Stimulated activated effector memory CD8-positive, alpha-beta T cell treated with anti-CD3 and anti-CD28 coated beads, Interleukin-12 subunit alpha, Interleukin-12 subunit beta, amount 100 ng/mL, for 72 hours (primary cell): ENCODE results near the gene B4GALT5.

ENCODE experiments used
- ATAC-seq: fragments of 150-1000 bp; cut with Tn5 transposase; 2 replicates; pipeline ENCODE4 v1.10.0; 2021
- DNase-seq, 2 donors: peaks; one replicate each; pipeline ENCODE4 v3.0.0; 2021 to 2022; ENCODE audit warnings: low spot score in 2 of 2
- H3K27ac Mint-ChIP-seq: one replicate; pipeline ENCODE4 v1.8.0; 2022; ENCODE audit warnings: mild to moderate bottlenecking, mixed read lengths
- H3K36me3 Mint-ChIP-seq: one replicate; pipeline ENCODE4 v1.8.0; 2022; ENCODE audit warnings: mild to moderate bottlenecking, mixed read lengths
- H3K4me1 Mint-ChIP-seq: one replicate; pipeline ENCODE4 v1.8.0; 2022; ENCODE audit warnings: mixed read lengths
- H3K4me3 Mint-ChIP-seq: one replicate; pipeline ENCODE4 v1.8.0; 2022; ENCODE audit warnings: mild to moderate bottlenecking, mixed read lengths
- H3K9me3 Mint-ChIP-seq: one replicate; pipeline ENCODE4 v1.8.0; 2022; ENCODE audit warnings: mixed read lengths

Gene B4GALT5

DNA sequence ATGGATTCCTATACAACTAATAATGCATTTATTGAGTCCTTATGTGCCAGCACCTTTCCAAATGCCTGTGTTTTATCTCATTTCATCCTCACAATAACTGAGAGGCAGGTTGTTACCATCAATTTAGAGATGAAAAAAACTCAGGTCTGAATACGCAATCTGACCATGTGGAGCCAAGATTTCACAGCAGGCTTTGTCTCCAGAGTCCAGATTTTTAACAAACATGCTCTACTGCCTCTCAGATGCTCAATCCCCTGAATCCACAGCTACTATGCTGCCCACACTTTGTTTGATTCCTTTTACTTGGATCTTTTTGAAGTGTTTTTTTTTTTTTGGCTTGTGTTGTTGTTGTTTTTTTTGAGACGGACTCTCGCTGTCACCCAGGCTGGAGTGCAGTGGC lies 46.8 kb downstream of the B4GALT5 start:
- Mint-ChIP-seq H3K27ac (no peak overlapping the region), H3K4me1 (peaks cover 73% of the 10 kb centered on the region), H3K36me3 (peaks cover 16% of the 10 kb centered on the region), H3K4me3 (no peak overlapping the region), H3K9me3 (no peaks in the 10 kb centered on the region)
- ATAC-seq, result no peak
- DNase-seq, result no peak

DNA sequence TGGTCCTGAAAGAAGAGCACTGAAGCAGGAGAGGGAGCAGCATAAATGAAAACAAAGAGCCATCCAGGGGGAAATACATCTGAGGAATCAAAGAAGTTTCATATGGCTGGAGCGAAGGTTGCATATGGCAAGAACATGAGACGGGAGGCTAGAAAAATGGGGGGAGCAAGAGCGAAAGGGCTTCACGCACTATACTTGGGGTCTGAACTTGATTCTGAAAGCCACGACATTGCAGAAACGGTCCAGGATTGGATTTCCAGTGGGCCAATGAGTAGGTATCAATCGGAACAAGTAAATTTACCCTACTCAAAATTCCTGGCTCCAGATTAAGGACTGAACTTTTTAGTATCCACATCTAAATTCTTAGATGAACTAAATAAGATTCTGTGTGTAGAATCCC lies 47.9 kb downstream of the B4GALT5 start:
- no peak for DNase-seq
- Mint-ChIP-seq H3K4me1 (peaks cover 77% of the 10 kb centered on the region), H3K4me3 (no peak overlapping the region), H3K9me3 (no peaks in the 10 kb centered on the region), H3K27ac (no peak overlapping the region), H3K36me3 (peaks cover 16% of the 10 kb centered on the region)
- no peak for ATAC-seq

DNA sequence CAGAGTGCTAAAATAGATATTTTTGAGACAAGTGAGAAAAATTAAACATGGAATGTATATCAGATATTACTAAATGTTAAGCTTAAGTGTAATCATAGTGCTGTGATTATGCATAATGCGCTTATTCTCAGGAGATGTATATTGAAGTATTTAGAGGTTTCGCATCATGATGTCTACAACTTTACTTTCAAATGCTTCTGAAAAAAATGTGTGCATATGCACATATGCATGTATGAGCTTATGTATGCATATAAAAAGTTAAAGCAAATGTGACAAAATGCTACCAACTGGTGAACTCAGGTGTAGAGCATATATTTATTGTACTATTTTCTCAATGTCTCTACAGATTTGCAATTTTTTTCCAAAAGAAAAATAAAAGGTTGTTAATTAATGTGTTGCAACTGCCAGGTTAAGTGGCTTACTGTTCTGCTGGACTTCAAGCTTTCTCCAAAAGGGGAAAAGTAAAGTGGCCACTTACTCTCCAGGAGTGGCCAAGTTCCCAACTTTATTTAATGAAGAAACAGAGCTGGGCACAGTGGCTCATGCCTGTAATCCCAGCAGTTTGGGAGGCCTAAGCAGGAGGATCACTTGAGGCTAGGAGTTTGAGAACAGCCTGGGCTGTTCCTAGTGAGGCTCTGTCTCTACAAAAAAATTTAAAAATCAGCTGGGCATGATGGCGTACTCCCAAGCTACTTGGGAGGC lies 48.9 kb downstream of the B4GALT5 start:
- Mint-ChIP-seq H3K4me3 (no peak overlapping the region), H3K27ac (no peak overlapping the region), H3K4me1 (peaks cover 73% of the 10 kb centered on the region), H3K36me3 (peaks cover 16% of the 10 kb centered on the region), H3K9me3 (no peaks in the 10 kb centered on the region)
- no peak for ATAC-seq
- DNase-seq, result no peak

DNA sequence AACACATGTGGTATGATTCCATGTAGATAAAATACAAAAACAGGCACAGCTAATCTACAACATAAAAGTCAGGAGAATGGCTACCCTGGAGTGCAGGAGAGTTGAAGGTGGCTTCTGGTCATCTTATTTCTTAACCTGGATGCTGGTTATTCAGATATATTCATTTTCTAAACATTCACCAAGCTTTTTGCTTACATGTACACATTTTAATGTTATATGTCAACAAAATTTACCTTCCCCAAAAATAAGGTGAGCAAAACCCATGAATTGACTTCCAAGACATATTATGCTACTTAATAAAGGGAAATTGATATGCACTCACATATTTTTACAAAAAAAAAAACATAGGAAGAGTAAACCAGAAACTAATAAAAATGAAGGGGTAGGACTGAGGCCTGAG lies 50.6 kb downstream of the B4GALT5 start:
- ATAC-seq (no peak), DNase-seq (no peak)
- Mint-ChIP-seq H3K9me3 (no peaks in the 10 kb centered on the region), H3K4me1 (peaks cover 58% of the 10 kb centered on the region), H3K4me3 (no peak overlapping the region), H3K36me3 (peaks cover 9% of the 10 kb centered on the region), H3K27ac (no peak overlapping the region)

DNA sequence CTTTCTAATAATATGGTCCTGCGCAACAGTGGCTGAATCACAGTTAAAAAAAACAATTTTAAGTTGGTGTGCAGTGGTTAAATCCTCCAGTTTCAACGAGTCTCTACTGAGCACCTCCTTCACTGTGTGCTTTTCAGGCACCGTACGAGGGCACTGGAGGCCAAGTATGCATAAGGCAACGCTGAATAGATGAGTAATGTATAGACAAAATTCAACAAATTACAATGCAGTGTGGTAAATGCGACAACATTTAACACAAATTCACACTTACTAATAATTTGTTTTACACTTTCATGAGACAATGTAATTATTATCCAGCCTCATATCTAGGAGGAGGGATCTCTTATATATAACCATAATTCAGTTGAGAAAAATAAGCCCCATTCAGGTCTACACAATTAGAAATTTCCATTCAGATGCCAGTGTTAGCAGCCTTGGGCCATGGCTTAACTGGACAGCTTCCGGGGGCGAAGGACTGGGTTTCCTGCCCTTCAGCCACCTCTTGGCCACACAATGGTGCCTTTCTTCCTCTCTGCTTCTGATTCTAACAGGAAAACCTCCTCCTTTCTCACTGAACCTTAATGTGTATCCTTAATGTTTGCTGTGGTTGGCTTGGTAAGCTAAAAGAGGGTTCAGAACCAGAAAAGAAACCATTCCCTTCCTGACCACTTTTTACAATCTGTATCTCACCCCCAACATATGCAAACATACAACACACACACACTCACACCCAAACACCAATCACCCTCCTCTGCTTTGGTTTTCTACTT lies 51.9 kb downstream of the B4GALT5 start:
- peak; percentile 90 for ATAC-seq
- H3K27ac Mint-ChIP-seq, result peak overlapping the region; percentile 9
- peaks cover 51% of the 10 kb centered on the region for H3K4me1 Mint-ChIP-seq

DNA sequence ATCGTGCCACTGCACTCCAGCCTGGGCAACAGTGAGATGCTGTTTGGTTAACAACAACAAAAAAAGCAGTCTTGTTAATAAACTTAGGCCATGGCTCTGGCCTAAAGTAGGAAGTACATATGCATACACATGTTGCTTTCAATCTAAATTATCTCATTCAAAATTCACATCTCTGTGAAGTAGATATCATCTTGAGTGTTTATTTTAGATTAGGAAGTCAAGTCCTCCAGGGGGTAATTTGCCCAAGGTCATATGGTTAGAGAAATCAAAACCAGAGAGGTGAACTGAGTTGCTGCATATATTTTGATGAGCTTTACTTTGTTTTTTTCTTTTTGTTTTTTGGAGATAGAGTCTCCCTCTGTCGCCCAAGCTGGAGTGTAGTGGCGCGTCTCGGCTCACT lies 52.8 kb downstream of the B4GALT5 start:
- DNase-seq (no peak), ATAC-seq (no peak)
- H3K4me3 Mint-ChIP-seq, result no peak overlapping the region
- H3K4me1 Mint-ChIP-seq, result peaks cover 50% of the 10 kb centered on the region
- H3K27ac Mint-ChIP-seq, result peak overlapping the region; percentile 24
- peaks cover 18% of the 10 kb centered on the region for H3K36me3 Mint-ChIP-seq
- no peaks in the 10 kb centered on the region for H3K9me3 Mint-ChIP-seq

More for the DNA sequence above, 51.9 kb downstream of the B4GALT5 start:
- peak overlapping the region; percentile 26 for H3K4me3 Mint-ChIP-seq
- H3K9me3 Mint-ChIP-seq, result no peaks in the 10 kb centered on the region
- no peak for DNase-seq
- peaks cover 10% of the 10 kb centered on the region for H3K36me3 Mint-ChIP-seq

DNA sequence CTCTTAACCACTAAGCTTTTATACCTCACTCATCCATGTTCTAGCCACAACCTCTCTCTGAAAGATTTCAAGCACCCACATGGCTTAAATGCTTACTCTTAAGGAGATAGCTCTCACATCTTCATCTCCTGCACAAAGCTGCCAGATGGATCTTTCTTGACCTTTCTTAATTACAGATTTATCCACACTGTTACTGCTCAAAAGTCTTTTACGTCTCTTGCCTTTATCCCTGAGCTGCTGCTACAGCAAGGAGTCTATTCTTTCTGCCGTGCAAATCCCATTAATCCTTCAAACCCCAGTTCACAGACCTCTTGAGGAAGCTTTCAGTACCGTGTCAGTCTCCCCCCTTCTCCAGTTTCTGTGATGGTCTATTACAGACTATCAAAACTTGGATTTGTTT lies 54.6 kb downstream of the B4GALT5 start:
- Mint-ChIP-seq H3K27ac (no peak overlapping the region), H3K4me1 (peaks cover 39% of the 10 kb centered on the region), H3K4me3 (no peak overlapping the region), H3K9me3 (no peaks in the 10 kb centered on the region), H3K36me3 (peaks cover 37% of the 10 kb centered on the region)
- DNase-seq (no peak), ATAC-seq (no peak)

DNA sequence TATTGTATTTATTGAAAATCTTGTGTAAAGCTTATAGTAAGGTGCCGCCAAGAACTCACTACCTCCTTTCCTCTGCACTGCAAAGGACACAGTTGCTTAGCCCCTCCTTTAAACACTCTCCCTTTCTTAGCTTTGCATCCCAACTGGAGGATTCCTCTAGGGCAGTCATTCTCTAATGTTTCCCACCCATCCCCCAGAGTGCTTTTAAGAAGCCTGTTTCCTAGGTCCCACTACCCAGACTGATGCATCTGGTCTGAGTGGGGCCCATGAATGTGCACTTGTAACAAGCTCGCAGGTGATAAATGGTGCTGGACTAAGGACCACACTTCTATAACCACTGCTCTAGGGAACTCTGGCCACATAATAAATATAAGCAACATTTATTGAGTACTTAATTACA lies 55.2 kb downstream of the B4GALT5 start:
- H3K27ac Mint-ChIP-seq, result no peak overlapping the region
- peaks cover 42% of the 10 kb centered on the region for H3K36me3 Mint-ChIP-seq
- no peaks in the 10 kb centered on the region for H3K9me3 Mint-ChIP-seq

DNA sequence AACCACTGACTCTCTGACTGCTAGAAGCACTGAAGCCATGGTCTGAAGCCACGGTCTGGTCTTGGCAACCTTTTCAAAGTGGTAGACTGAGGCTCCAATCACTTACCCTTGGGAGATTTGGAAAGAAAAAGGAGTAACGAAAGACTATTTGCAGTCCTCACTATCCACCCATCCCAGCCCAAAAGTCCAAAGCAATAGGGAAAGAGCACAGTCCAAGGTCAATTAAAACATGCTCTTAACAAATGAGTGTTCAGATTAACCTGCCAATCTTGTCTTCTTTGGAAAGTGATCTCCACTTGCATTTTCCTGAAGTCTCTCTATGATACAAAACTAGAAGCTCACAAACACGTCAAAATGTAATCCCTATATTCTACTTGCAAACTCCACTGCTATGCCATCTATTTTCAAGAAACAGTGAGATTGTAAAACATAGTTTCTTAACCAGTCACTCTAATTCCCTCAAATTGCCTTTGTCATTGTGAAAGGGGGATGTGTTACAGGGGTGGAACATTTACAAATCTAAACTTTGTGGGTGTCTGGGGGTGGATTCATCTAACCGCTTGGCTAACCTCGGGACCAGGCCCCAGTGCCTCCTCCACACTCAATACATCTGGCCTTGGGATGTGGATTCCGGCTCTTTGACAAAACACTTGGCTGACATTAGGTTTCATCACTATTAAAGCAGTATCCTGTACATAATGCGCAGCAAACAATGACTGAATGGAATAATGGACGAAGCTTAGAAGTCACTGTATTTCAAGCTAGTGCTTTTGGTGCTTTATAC lies 56.4 kb downstream of the B4GALT5 start:
- ATAC-seq (peak; percentile 65), DNase-seq (no peak)
- H3K4me3 Mint-ChIP-seq, result peak overlapping the region; percentile 47
- H3K4me1 Mint-ChIP-seq, result peaks cover 25% of the 10 kb centered on the region
- peak overlapping the region; percentile 75 for H3K27ac Mint-ChIP-seq
- H3K36me3 Mint-ChIP-seq, result peaks cover 54% of the 10 kb centered on the region
- H3K9me3 Mint-ChIP-seq, result no peaks in the 10 kb centered on the region

More for the DNA sequence above, 55.2 kb downstream of the B4GALT5 start:
- Mint-ChIP-seq H3K4me1 (peaks cover 36% of the 10 kb centered on the region), H3K4me3 (no peak overlapping the region)
- no peak for ATAC-seq
- DNase-seq, result no peak

DNA sequence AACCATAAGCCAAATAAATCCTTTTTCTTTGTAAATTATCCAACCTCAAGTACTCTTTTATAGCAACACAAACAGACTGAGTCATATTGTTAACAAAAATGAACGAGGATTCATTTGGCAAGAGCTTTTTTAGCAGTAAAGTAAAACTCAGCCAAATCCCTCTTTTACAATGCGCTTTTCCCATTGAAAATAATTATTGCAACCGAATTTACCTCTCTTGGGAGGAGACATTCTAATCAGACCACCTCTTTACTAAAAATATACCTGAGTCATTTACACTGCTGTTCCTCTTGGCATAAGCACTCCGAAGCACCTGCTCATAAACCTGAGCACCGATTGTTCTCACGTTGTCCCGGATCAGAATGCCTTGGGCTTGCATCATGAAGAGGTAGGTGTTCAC lies 57.4 kb downstream of the B4GALT5 start:
- peaks cover 65% of the 10 kb centered on the region for H3K36me3 Mint-ChIP-seq
- DNase-seq (no peak), ATAC-seq (no peak)
- peak overlapping the region; percentile 68 for H3K27ac Mint-ChIP-seq
- H3K4me1 Mint-ChIP-seq, result peaks cover 15% of the 10 kb centered on the region
- no peaks in the 10 kb centered on the region for H3K9me3 Mint-ChIP-seq
- no peak overlapping the region for H3K4me3 Mint-ChIP-seq

DNA sequence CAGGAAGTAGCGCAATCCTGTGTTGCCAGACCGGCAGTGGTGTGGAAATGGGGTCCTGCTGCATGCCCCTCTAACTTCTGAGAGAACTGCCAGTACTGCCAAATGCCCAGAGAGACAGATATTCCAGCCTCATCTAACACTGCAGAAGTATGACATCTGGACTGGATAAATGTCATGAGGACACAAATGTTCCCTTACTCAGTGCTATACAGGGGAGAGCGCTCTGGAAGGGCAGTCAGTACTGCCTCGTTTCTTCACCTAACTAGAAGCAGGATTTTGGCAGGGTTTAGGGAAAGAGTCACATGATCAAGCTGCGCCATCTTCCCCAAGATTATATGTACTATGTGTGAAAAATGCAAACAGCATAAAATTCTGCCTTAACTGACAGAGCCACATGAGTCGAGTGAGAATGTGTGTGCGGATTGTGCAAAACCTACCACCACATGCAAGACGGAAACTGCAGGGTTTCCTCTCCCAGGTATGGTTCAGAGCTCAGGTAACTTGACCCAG lies 59.7 kb downstream of the B4GALT5 start:
- ATAC-seq (no peak), DNase-seq (no peak)
- Mint-ChIP-seq H3K4me1 (peaks cover 8% of the 10 kb centered on the region), H3K36me3 (peaks cover 88% of the 10 kb centered on the region), H3K9me3 (no peaks in the 10 kb centered on the region), H3K4me3 (no peak overlapping the region), H3K27ac (peak overlapping the region; percentile 21)

DNA sequence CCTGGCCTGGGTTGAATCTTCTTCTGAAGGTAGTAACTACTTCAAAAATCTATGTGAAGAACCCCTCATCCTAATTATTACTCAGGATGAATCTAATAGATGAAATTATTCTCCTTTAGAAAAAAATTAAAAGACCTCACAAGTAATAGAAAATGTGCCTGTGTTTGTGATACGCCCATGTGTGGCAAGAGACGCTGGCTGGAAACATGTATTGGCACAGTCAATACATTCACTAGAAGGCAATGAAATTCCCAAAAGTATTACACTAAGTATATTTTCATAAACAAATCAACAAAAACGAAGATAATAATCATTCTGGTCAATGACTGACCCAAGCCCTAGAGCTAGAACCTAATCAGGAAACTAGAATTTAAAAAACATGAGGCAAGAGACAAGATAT lies 64.0 kb downstream of the B4GALT5 start:
- Mint-ChIP-seq H3K36me3 (peaks cover 100% of the 10 kb centered on the region), H3K9me3 (no peaks in the 10 kb centered on the region), H3K4me3 (no peak overlapping the region), H3K27ac (no peak overlapping the region), H3K4me1 (peaks cover 16% of the 10 kb centered on the region)
- DNase-seq (no peak), ATAC-seq (no peak)

DNA sequence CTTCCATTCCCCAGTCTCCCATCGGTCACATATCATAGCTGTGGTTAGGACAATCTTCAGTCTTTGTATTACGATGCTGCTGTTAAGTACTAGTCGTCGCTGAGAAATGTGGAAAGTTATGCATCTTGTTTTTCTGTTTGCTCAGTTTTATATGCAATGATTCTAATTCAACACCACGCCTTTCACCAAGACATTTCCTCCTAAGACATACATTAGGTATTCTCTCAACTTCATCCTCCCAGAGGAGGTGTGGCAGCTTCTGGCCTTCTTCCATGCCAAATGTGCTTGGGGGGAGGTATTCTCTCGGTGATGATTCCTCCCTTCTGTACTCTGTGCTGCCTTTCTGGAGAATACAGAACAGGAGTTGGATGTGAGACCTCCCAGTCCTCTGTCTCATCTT lies 66.1 kb downstream of the B4GALT5 start:
- no peak for ATAC-seq
- no peaks in the 10 kb centered on the region for H3K9me3 Mint-ChIP-seq
- H3K36me3 Mint-ChIP-seq, result peaks cover 100% of the 10 kb centered on the region
- DNase-seq, result no peak
- no peak overlapping the region for H3K4me3 Mint-ChIP-seq
- H3K4me1 Mint-ChIP-seq, result peaks cover 21% of the 10 kb centered on the region
- H3K27ac Mint-ChIP-seq, result peak overlapping the region; percentile 43

DNA sequence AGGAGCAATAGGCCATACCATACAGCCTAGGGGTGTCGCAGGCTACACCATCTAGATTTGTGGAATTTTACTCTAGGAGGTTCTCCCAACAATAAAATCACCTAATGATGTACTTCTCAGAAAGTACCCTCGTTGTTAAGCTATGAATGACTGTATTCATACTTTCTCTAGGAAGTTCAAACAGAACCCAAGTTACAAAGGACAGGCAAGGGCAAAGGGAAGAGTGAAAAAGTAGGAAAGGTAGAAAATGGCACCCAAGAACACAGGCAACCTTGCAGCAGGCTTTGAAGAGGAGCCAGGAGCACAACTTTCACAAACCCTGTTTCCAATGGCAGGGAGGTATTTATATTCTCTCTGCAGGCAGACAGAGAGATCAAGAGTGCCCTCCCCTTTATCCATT lies 67.2 kb downstream of the B4GALT5 start:
- ATAC-seq, result no peak
- no peaks in the 10 kb centered on the region for H3K9me3 Mint-ChIP-seq
- peaks cover 21% of the 10 kb centered on the region for H3K4me1 Mint-ChIP-seq
- peaks cover 100% of the 10 kb centered on the region for H3K36me3 Mint-ChIP-seq
- no peak for DNase-seq
- H3K4me3 Mint-ChIP-seq, result no peak overlapping the region
- H3K27ac Mint-ChIP-seq, result peak overlapping the region; percentile 35

DNA sequence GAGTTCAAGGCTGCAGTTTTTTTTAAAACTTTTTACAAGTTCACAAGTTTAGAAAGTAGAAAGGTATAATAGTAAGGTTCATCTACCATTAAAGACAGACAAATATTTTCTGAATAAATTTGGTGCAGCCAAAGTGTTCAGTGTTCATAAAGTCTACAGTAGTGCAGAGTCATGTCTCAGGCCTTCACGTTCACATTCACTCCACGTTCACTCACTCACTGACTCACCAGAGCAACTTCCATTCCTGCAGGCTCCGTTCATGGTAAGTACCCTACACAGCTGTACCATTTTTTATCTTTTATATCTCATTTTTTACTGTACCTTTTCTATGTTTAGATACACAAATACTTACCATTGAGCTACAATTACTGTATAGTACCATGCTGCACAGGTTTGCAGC lies 67.6 kb downstream of the B4GALT5 start:
- no peak for DNase-seq
- peaks cover 21% of the 10 kb centered on the region for H3K4me1 Mint-ChIP-seq
- no peak overlapping the region for H3K4me3 Mint-ChIP-seq
- ATAC-seq, result no peak
- H3K36me3 Mint-ChIP-seq, result peaks cover 100% of the 10 kb centered on the region
- no peaks in the 10 kb centered on the region for H3K9me3 Mint-ChIP-seq
- peak overlapping the region; percentile 35 for H3K27ac Mint-ChIP-seq
